Fibroblast of mammary gland (primary cell): ENCODE measurements around the gene TCF7L1.
"Not testable (repeated sequence)": the region's sequence is repeated elsewhere in the genome, so short reads cannot be mapped to it uniquely, and the experiment has no call there.

Experiments used
- DNase-seq: peaks from one replicate; pipeline ENCODE4 v3.0.0-alpha.2; 2010; ENCODE audit warnings: low read depth
- H3K4me3 ChIP-seq: 2 replicates; pipeline ENCODE4 v1.5.1; 2011; ENCODE audit warnings: low read depth, mild to moderate bottlenecking, low read length, moderate library complexity; ENCODE audit not compliant: control insufficient read depth
- TF ChIP-seq, protein P1 (sequence below): conservative IDR thresholded peaks from 2 replicates; pipeline ENCODE4 v1.5.1; 2011; ENCODE audit warnings: low read depth, low read length, inconsistent platforms; ENCODE audit not compliant: control insufficient read depth, insufficient read depth

Gene TCF7L1

DNA sequence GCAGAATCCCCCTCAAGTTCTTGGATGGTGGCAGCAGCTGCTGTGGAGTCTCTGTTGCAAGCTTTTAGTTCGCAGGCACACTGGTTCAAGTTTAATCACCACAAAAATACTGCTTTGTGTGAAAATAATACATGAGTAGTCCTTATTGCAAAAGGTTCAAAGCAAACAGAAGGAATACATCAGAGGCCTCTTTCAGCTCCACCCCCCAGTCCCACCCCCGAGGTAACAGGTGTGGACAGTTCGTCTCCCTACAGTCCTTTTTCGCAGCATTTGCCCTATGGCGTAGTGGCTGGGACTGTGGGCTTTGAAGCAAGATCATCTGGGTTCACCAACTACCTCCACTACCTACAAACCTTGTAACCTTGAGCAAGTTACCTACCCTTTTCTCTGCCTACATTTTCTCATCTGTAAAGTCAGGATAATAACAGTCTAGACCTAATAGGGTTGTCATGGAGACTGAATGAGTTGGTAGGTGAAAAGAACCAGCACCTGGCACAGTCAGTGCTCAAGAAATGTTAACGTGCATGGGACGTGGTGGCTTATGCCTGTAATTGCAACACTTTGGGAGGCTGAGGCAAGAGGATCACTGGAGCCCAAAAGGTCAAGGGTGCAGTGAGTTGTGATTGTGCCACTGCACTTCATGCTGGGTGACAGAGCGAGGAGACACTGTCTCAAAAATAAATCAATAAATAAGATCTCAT, 61.7 kb downstream of the TCF7L1 start:
- H3K4me3 ChIP-seq, result no peak overlapping the region
- TF ChIP-seq, protein P1, sequence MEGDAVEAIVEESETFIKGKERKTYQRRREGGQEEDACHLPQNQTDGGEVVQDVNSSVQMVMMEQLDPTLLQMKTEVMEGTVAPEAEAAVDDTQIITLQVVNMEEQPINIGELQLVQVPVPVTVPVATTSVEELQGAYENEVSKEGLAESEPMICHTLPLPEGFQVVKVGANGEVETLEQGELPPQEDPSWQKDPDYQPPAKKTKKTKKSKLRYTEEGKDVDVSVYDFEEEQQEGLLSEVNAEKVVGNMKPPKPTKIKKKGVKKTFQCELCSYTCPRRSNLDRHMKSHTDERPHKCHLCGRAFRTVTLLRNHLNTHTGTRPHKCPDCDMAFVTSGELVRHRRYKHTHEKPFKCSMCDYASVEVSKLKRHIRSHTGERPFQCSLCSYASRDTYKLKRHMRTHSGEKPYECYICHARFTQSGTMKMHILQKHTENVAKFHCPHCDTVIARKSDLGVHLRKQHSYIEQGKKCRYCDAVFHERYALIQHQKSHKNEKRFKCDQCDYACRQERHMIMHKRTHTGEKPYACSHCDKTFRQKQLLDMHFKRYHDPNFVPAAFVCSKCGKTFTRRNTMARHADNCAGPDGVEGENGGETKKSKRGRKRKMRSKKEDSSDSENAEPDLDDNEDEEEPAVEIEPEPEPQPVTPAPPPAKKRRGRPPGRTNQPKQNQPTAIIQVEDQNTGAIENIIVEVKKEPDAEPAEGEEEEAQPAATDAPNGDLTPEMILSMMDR, result no peak
- no peak for DNase-seq

DNA sequence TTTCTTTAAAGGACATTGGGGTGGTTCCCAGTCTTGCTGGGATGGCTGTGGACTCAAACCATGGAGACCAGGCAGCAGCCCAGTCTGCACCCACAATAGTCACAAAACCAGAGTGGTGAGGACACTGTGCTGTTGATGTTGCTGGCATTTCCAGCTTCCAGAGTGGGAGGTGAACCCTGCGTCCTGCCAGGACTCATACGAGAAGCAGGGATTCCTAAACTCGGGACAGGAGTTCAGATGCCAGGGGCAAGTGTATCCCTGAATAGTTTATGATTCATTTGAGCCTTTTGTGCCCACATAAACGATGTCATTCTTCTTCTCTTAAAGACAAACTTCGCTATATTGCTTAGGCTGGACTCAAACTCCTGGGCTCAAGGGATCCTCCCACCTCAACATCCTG, 62.8 kb downstream of the TCF7L1 start:
- DNase-seq, result no peak
- TF ChIP-seq, protein P1, result no peak
- H3K4me3 ChIP-seq, result no peak overlapping the region

DNA sequence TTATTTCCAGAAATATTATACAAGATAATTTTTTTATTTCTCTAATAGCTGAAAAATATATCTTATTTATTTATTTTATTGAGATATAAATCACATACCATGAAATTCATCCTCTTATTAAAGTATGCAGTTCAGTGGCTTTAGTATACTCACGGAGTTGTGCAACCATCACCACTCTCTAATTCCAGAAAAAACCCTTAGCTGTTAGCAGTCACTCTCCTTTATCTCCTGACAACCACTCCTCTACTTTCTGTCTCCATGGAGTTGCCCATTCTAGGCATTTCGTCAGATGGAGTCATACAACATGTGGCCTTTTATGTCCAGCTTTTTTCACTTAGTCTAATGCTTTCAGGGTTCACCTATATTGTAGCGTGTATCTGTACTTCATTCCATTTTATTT, 66.5 kb downstream of the TCF7L1 start:
- TF ChIP-seq, protein P1, result no peak
- H3K4me3 ChIP-seq, result no peak overlapping the region
- DNase-seq, result peak; percentile 25

DNA sequence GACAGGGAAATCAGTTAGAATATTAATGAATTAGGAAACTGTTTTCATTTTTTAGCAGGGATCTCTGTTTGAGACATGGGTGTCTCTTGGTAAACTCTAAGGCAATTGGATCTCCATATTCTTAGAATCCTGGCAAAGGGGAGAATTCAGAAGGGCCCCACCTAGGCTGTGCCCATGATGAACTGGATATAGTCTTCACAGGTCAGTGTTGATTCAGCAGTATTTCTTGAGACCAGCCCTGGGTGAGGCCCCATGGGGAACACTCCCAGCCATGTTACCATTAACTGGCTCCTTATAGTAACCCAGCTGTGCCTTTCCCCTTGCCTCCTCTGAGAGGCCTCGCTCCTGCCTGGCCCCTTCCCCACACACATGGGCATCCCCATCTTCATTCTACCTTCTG, 76.7 kb downstream of the TCF7L1 start:
- TF ChIP-seq, protein P1, result no peak
- H3K4me3 ChIP-seq, result no peak overlapping the region
- DNase-seq, result no peak

DNA sequence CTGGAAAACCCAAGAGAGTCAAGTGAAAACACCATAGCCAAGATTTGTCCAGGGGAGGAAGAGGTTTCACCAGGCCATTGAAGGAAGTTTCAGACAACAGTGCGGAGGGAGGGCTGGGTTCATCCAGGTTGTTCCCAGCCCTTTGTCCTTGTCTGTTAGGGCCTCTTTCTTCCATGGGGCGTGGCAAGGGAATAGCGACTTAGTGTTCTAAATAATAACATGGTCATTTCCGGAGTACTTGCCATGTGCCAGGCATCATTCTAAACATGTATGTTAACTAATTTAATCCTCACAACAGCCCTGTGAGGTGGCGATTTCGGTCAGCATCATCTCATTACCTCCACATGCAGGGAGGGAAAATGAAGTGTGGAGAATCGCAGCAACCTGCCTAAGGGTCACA, 77.3 kb downstream of the TCF7L1 start:
- DNase-seq, result no peak
- TF ChIP-seq, protein P1, result no peak

DNA sequence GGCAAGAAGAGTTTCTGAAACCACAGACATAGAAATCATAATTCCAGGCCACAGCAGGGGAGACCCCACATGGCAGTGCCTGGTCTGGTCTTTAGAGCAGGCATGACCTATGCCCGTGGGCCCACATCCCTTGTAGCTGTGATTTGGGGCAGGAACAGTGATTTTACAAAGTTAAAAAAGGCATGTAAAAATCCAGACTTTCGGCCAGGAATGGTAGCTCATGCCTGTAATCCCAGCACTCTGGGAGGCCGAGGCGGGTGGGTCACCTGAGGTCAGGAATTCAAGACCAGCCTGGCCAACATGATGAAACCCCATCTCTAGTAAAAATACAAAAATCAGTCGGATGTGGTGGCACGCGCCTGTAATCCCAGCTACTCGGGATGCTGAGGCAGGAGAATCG, 78.4 kb downstream of the TCF7L1 start:
- H3K4me3 ChIP-seq, result not testable (repeated sequence)

More for the DNA sequence above, 77.3 kb downstream of the TCF7L1 start:
- H3K4me3 ChIP-seq, result no peak overlapping the region

DNA sequence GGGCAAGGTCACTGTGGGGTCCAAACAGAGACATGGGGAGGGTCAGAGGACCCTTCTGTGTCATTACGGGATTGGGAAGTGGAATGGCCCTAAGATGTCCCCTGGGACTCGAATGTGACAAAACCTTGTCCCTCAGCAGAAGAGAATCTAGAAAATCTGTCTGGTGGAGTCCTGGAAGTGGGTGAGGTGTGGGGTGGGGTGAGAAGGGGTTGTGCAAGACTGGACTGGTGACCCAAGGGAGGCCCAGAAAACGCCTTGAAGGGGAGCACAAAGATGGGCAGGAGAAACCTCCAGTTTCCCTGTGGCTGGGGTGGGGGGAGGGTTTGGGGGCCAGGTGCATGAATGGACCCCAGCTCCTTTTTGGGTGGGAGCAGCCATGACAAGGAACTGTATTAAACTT, 79.6 kb downstream of the TCF7L1 start:
- no peak for DNase-seq
- TF ChIP-seq, protein P1, result no peak

More for the DNA sequence above, 78.4 kb downstream of the TCF7L1 start:
- DNase-seq, result not testable (repeated sequence)

More for the DNA sequence above, 79.6 kb downstream of the TCF7L1 start:
- H3K4me3 ChIP-seq, result no peak overlapping the region
